Trophoblast cell (in vitro differentiated cells and primary cell): Measurements from ENCODE around the gene SLC6A8.
"Not testable (repeated sequence)": the region's sequence is repeated elsewhere in the genome, so short reads cannot be mapped to it uniquely, and the experiment has no call there.

Experiments
- DNase-seq, 2 donors: peaks; one replicate each; pipeline ENCODE4 v3.0.0-alpha.2; 2016
- H2AFZ ChIP-seq: 2 replicates; pipeline ENCODE4 v1.6.1; 2013; ENCODE audit warnings: low read length, moderate library complexity, mild to moderate bottlenecking; ENCODE audit not compliant: insufficient read depth, poor library complexity
- H2AK5ac ChIP-seq: 2 replicates; pipeline ENCODE4 v1.6.1; 2013; ENCODE audit warnings: mild to moderate bottlenecking, low read length
- H2BK120ac ChIP-seq: 2 replicates; pipeline ENCODE4 v1.6.1; 2013; ENCODE audit warnings: low read length, mild to moderate bottlenecking, moderate library complexity; ENCODE audit not compliant: insufficient read depth, poor library complexity
- H2BK12ac ChIP-seq: 2 replicates; pipeline ENCODE4 v1.6.1; 2013; ENCODE audit warnings: mild to moderate bottlenecking, low read length, moderate library complexity
- H2BK5ac ChIP-seq: 2 replicates; pipeline ENCODE4 v1.6.1; 2013; ENCODE audit warnings: low read length, low read depth, moderate library complexity, mild to moderate bottlenecking; ENCODE audit not compliant: poor library complexity
- H3K14ac ChIP-seq: 2 replicates; pipeline ENCODE4 v1.6.1; 2013; ENCODE audit warnings: mild to moderate bottlenecking, low read length
- H3K18ac ChIP-seq: 2 replicates; pipeline ENCODE4 v1.6.1; 2013; ENCODE audit warnings: mild to moderate bottlenecking, low read length
- H3K23ac ChIP-seq: 2 replicates; pipeline ENCODE4 v1.6.1; 2013; ENCODE audit warnings: low read length
- H3K27ac ChIP-seq: 2 replicates; pipeline ENCODE4 v1.5.1; 2013; ENCODE audit warnings: low read depth, mild to moderate bottlenecking, inconsistent platforms, low read length, moderate library complexity
- H3K27me3 ChIP-seq: 2 replicates; pipeline ENCODE4 v1.6.1; 2013; ENCODE audit warnings: inconsistent platforms, mild to moderate bottlenecking, low read length, moderate library complexity; ENCODE audit not compliant: insufficient read depth
- H3K36me3 ChIP-seq, 2 experiments: 1 replicate in 1 of 2; 2 replicates in 1 of 2; pipeline ENCODE4 v1.6.1; 2013; ENCODE audit warnings: low read length in 2 of 2, mild to moderate bottlenecking in 2 of 2, moderate library complexity in 1 of 2; ENCODE audit not compliant: insufficient read depth in 2 of 2, control insufficient read depth in 1 of 2
- H3K4ac ChIP-seq: 2 replicates; pipeline ENCODE4 v1.6.1; 2013; ENCODE audit warnings: low read depth, mild to moderate bottlenecking, low read length, moderate library complexity
- H3K4me1 ChIP-seq, 2 experiments: 1 replicate in 1 of 2; 2 replicates in 1 of 2; pipeline ENCODE4 v1.6.1; 2013; ENCODE audit warnings: low read length in 2 of 2, mild to moderate bottlenecking in 2 of 2, moderate library complexity in 1 of 2; ENCODE audit not compliant: insufficient read depth in 2 of 2, control insufficient read depth in 1 of 2
- H3K4me2 ChIP-seq: 2 replicates; pipeline ENCODE4 v1.6.1; 2013; ENCODE audit warnings: inconsistent platforms, mild to moderate bottlenecking, low read length, moderate library complexity
- H3K4me3 ChIP-seq: 2 replicates; pipeline ENCODE4 v1.5.1; 2013; ENCODE audit warnings: mild to moderate bottlenecking, low read depth, low read length, inconsistent platforms
- H3K79me1 ChIP-seq: one replicate; pipeline ENCODE4 v1.6.1; 2013; ENCODE audit warnings: low read length
- H3K79me2 ChIP-seq: 2 replicates; pipeline ENCODE4 v1.6.1; 2013; ENCODE audit warnings: low read length, mild to moderate bottlenecking; ENCODE audit not compliant: control insufficient read depth, insufficient read depth, poor library complexity
- H3K9ac ChIP-seq: 2 replicates; pipeline ENCODE4 v1.6.1; 2013; ENCODE audit warnings: mild to moderate bottlenecking, low read length
- H3K9me3 ChIP-seq: 2 replicates; pipeline ENCODE4 v1.6.1; 2013; ENCODE audit warnings: low read depth, mild to moderate bottlenecking, control low read depth, inconsistent platforms, low read length; ENCODE audit not compliant: insufficient read depth
- H4K12ac ChIP-seq: 2 replicates; pipeline ENCODE4 v1.6.1; 2013; ENCODE audit warnings: low read depth, mild to moderate bottlenecking, low read length, moderate library complexity
- H4K8ac ChIP-seq: 2 replicates; pipeline ENCODE4 v1.6.1; 2013; ENCODE audit warnings: low read depth, mild to moderate bottlenecking, low read length, moderate library complexity
- H4K91ac ChIP-seq: one replicate; pipeline ENCODE4 v1.6.1; 2013; ENCODE audit warnings: low read depth, mild to moderate bottlenecking, low read length, moderate library complexity
- WGBS: extraction: QIAGEN DNeasy Blood & Tissue Kit; methylation state at CpG from one replicate; pipeline ENCODE4 v1.1.7; 2013; ENCODE audit warnings: missing lambda C conversion rate; ENCODE audit not compliant: insufficient read length, insufficient coverage; ENCODE audit errors: extremely low coverage; 5-methylcytosine and 5-hydroxymethylcytosine counted together

SLC6A8 gene

DNA sequence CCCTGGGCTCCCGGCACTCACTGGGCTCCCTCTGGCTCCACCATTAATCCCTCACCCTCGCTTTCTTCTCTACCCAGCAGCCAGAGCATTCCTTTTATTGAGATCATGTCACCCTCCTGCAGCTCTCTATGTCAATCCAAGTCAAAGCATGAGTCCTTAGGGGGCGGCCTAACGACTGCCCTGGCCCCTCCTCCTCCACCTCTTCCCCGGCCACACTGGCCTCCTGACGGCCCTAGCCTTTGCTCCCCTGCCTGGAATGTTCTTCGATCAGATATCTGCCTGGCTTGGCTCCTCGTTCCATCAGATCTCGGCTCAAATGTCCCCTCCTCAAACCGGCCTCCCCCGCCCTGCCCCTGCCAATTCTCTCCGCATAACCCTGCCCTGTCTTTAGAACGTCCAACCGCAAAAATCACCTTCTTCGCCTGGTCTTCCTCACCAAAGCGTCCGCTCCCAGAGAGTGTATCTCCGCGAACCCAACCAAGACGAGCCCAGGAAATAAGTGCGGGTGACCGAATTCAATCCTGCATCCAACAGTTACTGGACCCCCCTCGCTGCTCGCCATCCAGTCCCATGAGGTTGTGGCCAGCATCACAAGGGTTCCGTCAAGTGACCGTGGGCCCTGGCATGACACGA is 13.4 kb upstream of the SLC6A8 start:
- Histone ChIP-seq H4K12ac (no peak overlapping the region), H2AFZ (no peak overlapping the region), H3K9ac (no peak overlapping the region), H3K4me3 (no peak overlapping the region), H3K79me2 (no peaks in the 10 kb centered on the region), H2AK5ac (no peak overlapping the region), H3K27ac (no peak overlapping the region), H2BK120ac (no peak overlapping the region), H3K79me1 (no peaks in the 10 kb centered on the region), H3K27me3 (peaks cover 3% of the 10 kb centered on the region), H3K14ac (no peak overlapping the region), H4K91ac (no peak overlapping the region), H3K9me3 (no peaks in the 10 kb centered on the region), H3K18ac (no peak overlapping the region), H3K4ac (no peak overlapping the region), H2BK5ac (no peak overlapping the region), H3K4me2 (no peak overlapping the region), H4K8ac (no peak overlapping the region), H3K36me3 (no peaks in the 10 kb centered on the region), H3K4me1 (peaks cover 0 to 3% of the 10 kb centered on the region in 2 experiments), H3K23ac (no peak overlapping the region), H2BK12ac (no peak overlapping the region)
- WGBS: no CpG with 5 or more reads among the region's 27 CpGs
- DNase-seq: peak; percentile 34 to 48

GRCh38 chrX:153681175-153681574 is 6.6 kb upstream of the SLC6A8 start:
- Histone ChIP-seq H3K27ac (no peak overlapping the region), H2BK12ac (no peak overlapping the region), H3K4me3 (no peak overlapping the region), H3K23ac (no peak overlapping the region), H3K4me1 (peaks cover 6 to 7% of the 10 kb centered on the region in 2 experiments), H3K79me2 (no peaks in the 10 kb centered on the region), H2AFZ (no peak overlapping the region), H3K36me3 (no peaks in the 10 kb centered on the region), H2AK5ac (no peak overlapping the region), H3K14ac (no peak overlapping the region), H4K8ac (no peak overlapping the region), H2BK5ac (no peak overlapping the region), H3K4me2 (no peak overlapping the region), H3K79me1 (no peaks in the 10 kb centered on the region), H3K9me3 (no peaks in the 10 kb centered on the region), H2BK120ac (no peak overlapping the region), H4K12ac (no peak overlapping the region), H3K18ac (no peak overlapping the region), H3K9ac (no peak overlapping the region), H3K27me3 (no peaks in the 10 kb centered on the region), H3K4ac (no peak overlapping the region), H4K91ac (no peak overlapping the region)
- WGBS: no CpG with 5 or more reads among the region's 12 CpGs
- no peak for DNase-seq

DNA sequence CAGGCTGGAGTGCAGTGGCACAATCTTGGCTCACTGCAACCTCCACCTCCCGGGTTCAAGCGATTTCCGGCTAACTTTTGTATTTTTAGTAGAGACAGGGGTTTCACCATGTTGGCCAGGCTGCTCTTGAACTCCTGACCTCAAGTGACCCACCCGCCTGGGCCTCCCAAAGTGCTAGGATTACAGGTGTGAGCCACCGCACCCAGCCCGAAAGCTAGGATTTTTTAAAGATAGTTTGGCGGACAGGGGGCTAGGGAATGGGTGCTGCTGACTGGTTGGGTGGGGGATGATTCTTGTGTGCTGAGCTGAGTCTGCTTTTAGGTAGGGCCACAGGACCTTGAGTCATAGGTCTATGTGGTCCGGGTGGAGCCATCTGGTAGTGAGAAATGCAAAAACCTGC is 4.2 kb upstream of the SLC6A8 start:
- H2BK12ac ChIP-seq, H3K4ac ChIP-seq, H2BK5ac ChIP-seq, H4K8ac ChIP-seq, H3K27ac ChIP-seq, H3K4me2 ChIP-seq, H2AK5ac ChIP-seq, H3K23ac ChIP-seq, H3K79me2 ChIP-seq, H2BK120ac ChIP-seq, H3K14ac ChIP-seq, H3K79me1 ChIP-seq, DNase-seq, H3K9ac ChIP-seq, H2AFZ ChIP-seq, H4K91ac ChIP-seq, H3K18ac ChIP-seq, H3K27me3 ChIP-seq, H3K36me3 ChIP-seq, H4K12ac ChIP-seq, H3K9me3 ChIP-seq, H3K4me3 ChIP-seq: not testable (repeated sequence)
- no CpG with 5 or more reads among the region's 8 CpGs for WGBS
- H3K4me1 ChIP-seq: peaks cover 12 to 17% of the 10 kb centered on the region in 2 experiments

DNA sequence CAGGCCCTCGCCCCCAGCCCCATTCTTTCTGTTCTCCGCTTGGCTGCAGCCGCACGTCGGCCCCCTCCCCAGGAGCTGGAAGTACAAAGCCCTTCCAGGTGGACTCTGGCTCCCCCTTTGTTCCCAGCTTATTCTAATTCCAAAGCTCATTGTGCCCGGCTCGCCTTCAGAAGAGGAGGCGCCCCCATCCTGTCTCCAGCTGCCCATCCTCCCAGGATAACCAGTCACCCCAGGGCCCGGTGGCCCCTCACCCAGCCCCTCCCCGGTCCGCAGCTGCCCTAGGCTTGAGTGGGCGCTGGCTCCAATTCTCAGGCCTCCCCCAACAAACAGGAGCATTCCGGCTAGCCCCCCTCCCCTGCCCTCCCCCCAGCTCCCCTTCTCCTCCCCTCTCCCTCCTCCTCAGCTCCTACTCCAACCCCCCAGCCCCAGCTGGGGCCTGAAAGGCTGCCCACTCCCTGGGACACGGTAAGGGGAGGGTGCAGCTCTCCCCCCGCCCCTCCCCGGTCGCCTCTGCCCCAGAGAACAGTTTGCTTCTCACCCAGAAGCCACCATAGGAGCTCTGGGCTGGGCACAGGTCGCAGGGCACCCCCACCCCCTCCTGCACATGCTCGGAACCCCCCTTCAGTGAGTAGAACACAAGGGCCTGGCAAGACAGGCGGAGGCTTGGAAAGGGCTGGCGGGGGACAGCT is 3.1 kb upstream of the SLC6A8 start:
- Histone ChIP-seq H3K79me2 (no peaks in the 10 kb centered on the region), H4K12ac (no peak overlapping the region), H3K36me3 (no peaks in the 10 kb centered on the region), H3K18ac (no peak overlapping the region), H2BK12ac (no peak overlapping the region), H2BK120ac (no peak overlapping the region), H3K27me3 (no peaks in the 10 kb centered on the region), H3K79me1 (peaks cover 3% of the 10 kb centered on the region), H3K14ac (no peak overlapping the region), H2AK5ac (no peak overlapping the region), H4K8ac (peak overlapping the region; percentile 4), H3K4me1 (peaks cover 12 to 17% of the 10 kb centered on the region in 2 experiments), H3K4me3 (no peak overlapping the region), H3K9ac (no peak overlapping the region), H3K27ac (no peak overlapping the region), H3K4me2 (no peak overlapping the region), H4K91ac (no peak overlapping the region), H3K23ac (no peak overlapping the region), H2BK5ac (no peak overlapping the region), H3K9me3 (no peaks in the 10 kb centered on the region), H2AFZ (no peak overlapping the region), H3K4ac (no peak overlapping the region)
- DNase-seq: no peak
- WGBS: no CpG with 5 or more reads among the region's 21 CpGs
